ENCODE data around the gene RBP3.

- no peak for TF ChIP-seq CTCF (IDR thresholded peaks at IDR 0.05)
- TF ChIP-seq ZFX (IDR thresholded peaks at IDR 0.05; ENCODE audit: borderline replicate concordance) = no peak
Measured at GRCh38 chr10:47357911-47358310, 9.7 kb downstream of the RBP3 start.
